Measurements from ENCODE around the gene GRIA2. TPM values are rescaled to one million over a fixed set of nuclear protein-coding genes. Genes with fewer than 3 reads are reported as not detected.

The GRIA2 gene
- total and polyA plus RNA-seq, 2 donors (not counting 1 experiment from before 2014, with no cell fraction given), result not detected

GRCh38 chr4:157358439-157358838 is 137.9 kb downstream of the GRIA2 start:
- H3K27me3 ChIP-seq (replicated peaks in 1 of 4; ENCODE audit: control extremely low read depth in 1 of 4, control insufficient read depth in 3 of 4, insufficient read depth in 4 of 4, low read length in 3 of 4), result no peaks in the 10 kb centered on the region
- no peak overlapping the region for H3K4me2 ChIP-seq (replicated peaks; ENCODE audit: low read depth, low read length, poor library complexity, severe bottlenecking)
- no peak overlapping the region for H3K27ac ChIP-seq (ENCODE audit: low read length in 2 of 2)
- no peak overlapping the region for H3K4me3 Mint-ChIP-seq
- no peaks in the 10 kb centered on the region for H3K4me1 Mint-ChIP-seq
- H3K27me3 Mint-ChIP-seq, result no peaks in the 10 kb centered on the region
- H3K9me3 Mint-ChIP-seq (ENCODE audit: insufficient read depth), result no peaks in the 10 kb centered on the region
- DNase-seq, result no peak
- H4K20me1 ChIP-seq (ENCODE audit: control insufficient read depth, insufficient read depth, low read length, poor library complexity, severe bottlenecking), result no peaks in the 10 kb centered on the region
- POLR2A ChIA-PET, result no interaction called here
- intact Hi-C loops (cut with micrococcal nuclease), result no loop called here
- no peak overlapping the region for H3K9ac ChIP-seq (ENCODE audit: low read length)
- TF ChIP-seq CTCF (IDR thresholded peaks at IDR 0.05) (no peak), EZH2 (IDR thresholded peaks at IDR 0.05; ENCODE audit: borderline replicate concordance, insufficient read depth, low read depth, low read length, poor library complexity, severe bottlenecking) (no peak)
- ATAC-seq (ENCODE audit: low read depth), result no peak
- WGBS (ENCODE audit: insufficient coverage), result 100% methylated on average over 1 of the region's 1 CpG
- no peaks in the 10 kb centered on the region for H3K79me2 ChIP-seq (ENCODE audit: control insufficient read depth, insufficient read depth, low read length)
- H3K9me3 ChIP-seq (ENCODE audit: control extremely low read depth in 1 of 3, control insufficient read depth in 2 of 3, insufficient read depth in 1 of 3, low read length in 2 of 3), result no peaks in the 10 kb centered on the region
- H2AFZ ChIP-seq (ENCODE audit: insufficient read depth, low read depth, low read length, poor library complexity, severe bottlenecking), result no peak overlapping the region
- no peak overlapping the region for H3K4me3 ChIP-seq (ENCODE audit: control extremely low read depth in 1 of 5, extremely low read depth in 1 of 5, insufficient read depth in 1 of 5, low read depth in 2 of 5, low read length in 4 of 5)
- no peaks in the 10 kb centered on the region for H3K4me1 ChIP-seq (ENCODE audit: control insufficient read depth in 2 of 2, insufficient read depth in 2 of 2, low read length in 2 of 2)
- CTCF ChIA-PET, result no interaction called here
- no peaks in the 10 kb centered on the region for H3K36me3 ChIP-seq (replicated peaks in 1 of 2; ENCODE audit: control extremely low read depth in 1 of 2, control insufficient read depth in 1 of 2, extremely low read depth in 1 of 2, insufficient read depth in 2 of 2, low read length in 1 of 2)
- H3K27ac Mint-ChIP-seq, result no peak overlapping the region

- no peaks in the 10 kb centered on the region for H3K4me1 Mint-ChIP-seq
- Histone ChIP-seq H3K79me2 (ENCODE audit: control insufficient read depth, insufficient read depth, low read length) (no peaks in the 10 kb centered on the region), H3K27me3 (replicated peaks in 1 of 4; ENCODE audit: control extremely low read depth in 1 of 4, control insufficient read depth in 3 of 4, insufficient read depth in 4 of 4, low read length in 3 of 4) (no peaks in the 10 kb centered on the region), H2AFZ (ENCODE audit: insufficient read depth, low read depth, low read length, poor library complexity, severe bottlenecking) (no peak overlapping the region), H3K4me2 (replicated peaks; ENCODE audit: low read depth, low read length, poor library complexity, severe bottlenecking) (no peak overlapping the region), H3K9me3 (ENCODE audit: control extremely low read depth in 1 of 3, control insufficient read depth in 2 of 3, insufficient read depth in 1 of 3, low read length in 2 of 3) (no peaks in the 10 kb centered on the region), H3K27ac (ENCODE audit: low read length in 2 of 2) (no peak overlapping the region), H3K4me3 (ENCODE audit: control extremely low read depth in 1 of 5, extremely low read depth in 1 of 5, insufficient read depth in 1 of 5, low read depth in 2 of 5, low read length in 4 of 5) (no peak overlapping the region), H3K9ac (ENCODE audit: low read length) (no peak overlapping the region), H4K20me1 (ENCODE audit: control insufficient read depth, insufficient read depth, low read length, poor library complexity, severe bottlenecking) (no peaks in the 10 kb centered on the region), H3K36me3 (replicated peaks in 1 of 2; ENCODE audit: control extremely low read depth in 1 of 2, control insufficient read depth in 1 of 2, extremely low read depth in 1 of 2, insufficient read depth in 2 of 2, low read length in 1 of 2) (no peaks in the 10 kb centered on the region), H3K4me1 (ENCODE audit: control insufficient read depth in 2 of 2, insufficient read depth in 2 of 2, low read length in 2 of 2) (no peaks in the 10 kb centered on the region)
- no peaks in the 10 kb centered on the region for H3K9me3 Mint-ChIP-seq (ENCODE audit: insufficient read depth)
- no peak overlapping the region for H3K27ac Mint-ChIP-seq
- no peak for TF ChIP-seq EZH2 (IDR thresholded peaks at IDR 0.05; ENCODE audit: borderline replicate concordance, insufficient read depth, low read depth, low read length, poor library complexity, severe bottlenecking)
- TF ChIP-seq CTCF (IDR thresholded peaks at IDR 0.05), result no peak
- ChIA-PET POLR2A (no interaction called here), CTCF (no interaction called here)
- ATAC-seq (ENCODE audit: low read depth) (no peak), DNase-seq (no peak)
- intact Hi-C loops (cut with micrococcal nuclease), result no loop called here
- WGBS (ENCODE audit: insufficient coverage), result no CpG with 5 or more reads among the region's 1 CpG
- H3K4me3 Mint-ChIP-seq, result no peak overlapping the region
- H3K27me3 Mint-ChIP-seq, result no peaks in the 10 kb centered on the region
These were observed 138.3 kb downstream of the GRIA2 start for GRCh38 chr4:157358851-157359250.
